SK-N-SH (cell line): Measurements from ENCODE around the gene LSM7. TPM values are rescaled to one million over a fixed set of nuclear protein-coding genes. Genes with fewer than 3 reads are reported as not detected.

Experiments
- CTCF ChIA-PET: fragments of 300-600, 350-600 bp; formaldehyde crosslinking; extraction: SDS; loops from one replicate; lab custom pipeline; 2021; lab: Yijun Ruan, JAX
- POLR2A ChIA-PET: fragments of 350-600 bp; sonication (Branson Sonifier 250); formaldehyde crosslinking; extraction: SDS; loops from one replicate; lab custom pipeline; 2020; ENCODE audit warnings: antibody characterized with exemption, inconsistent platforms; lab: Yijun Ruan, JAX
- DNase-seq: peaks from one replicate; pipeline ENCODE4 v3.0.0; 2012
- H2AFZ ChIP-seq: fragments of 200-600 bp; sonication (generic); 2 replicates; pipeline ENCODE4 v1.8.1; 2016; ENCODE audit warnings: antibody characterized with exemption, mild to moderate bottlenecking, low read depth
- H3F3A ChIP-seq: fragments of 200-600 bp; sonication (generic); replicated peaks from 2 replicates; pipeline ENCODE3; 2016; ENCODE audit warnings: antibody characterized with exemption, mild to moderate bottlenecking; ENCODE audit not compliant: insufficient read depth
- H3K27ac ChIP-seq, 2 experiments: fragments of 200-500 bp in 1 of 2; fragments of 200-600 bp in 1 of 2; sonication (Bioruptor generic) in 1 of 2; sonication (generic), shearing (Covaris generic) in 1 of 2; 2 replicates each; pipeline versions ENCODE4 v1.5.1 to v1.6.1; 2014 to 2016; ENCODE audit warnings: low read depth in 2 of 2, inconsistent platforms in 1 of 2, low read length in 1 of 2, mild to moderate bottlenecking in 1 of 2, mixed read lengths in 1 of 2
- H3K27me3 ChIP-seq: fragments of 200-600 bp; sonication (generic), shearing (Covaris generic); 2 replicates; pipeline ENCODE4 v1.6.1; 2016; ENCODE audit warnings: mixed run types; ENCODE audit not compliant: insufficient read depth
- H3K36me3 ChIP-seq, 2 experiments: fragments of 200-500 bp in 1 of 2; fragments of 200-600 bp in 1 of 2; sonication (Bioruptor generic) in 1 of 2; sonication (generic) in 1 of 2; replicated peaks in 1 of 2; 2 replicates each; pipeline versions ENCODE3 to v1.5.1; 2014 to 2016; ENCODE audit warnings: low read length in 1 of 2, mild to moderate bottlenecking in 1 of 2; ENCODE audit not compliant: insufficient read depth in 2 of 2, control insufficient read depth in 1 of 2
- H3K4me1 ChIP-seq, 2 experiments: fragments of 200-500 bp in 1 of 2; fragments of 200-600 bp in 1 of 2; sonication (Bioruptor generic) in 1 of 2; sonication (generic), shearing (Covaris generic) in 1 of 2; 2 replicates each; pipeline versions ENCODE4 v1.5.1 to v1.6.1; 2014 to 2016; ENCODE audit warnings: low read depth in 1 of 2, low read length in 1 of 2, mixed run types in 1 of 2; ENCODE audit not compliant: insufficient read depth in 2 of 2, control insufficient read depth in 1 of 2
- H3K4me2 ChIP-seq: fragments of 200-600 bp; sonication (generic), shearing (Covaris generic); 2 replicates; pipeline ENCODE4 v1.6.1; 2017; ENCODE audit warnings: mixed run types
- H3K4me3 ChIP-seq, 2 experiments: fragments of 200-500 bp in 1 of 2; fragments of 200-600 bp in 1 of 2; sonication (Bioruptor generic) in 1 of 2; sonication (generic), shearing (Covaris generic) in 1 of 2; 2 replicates each; pipeline versions ENCODE4 v1.5.1 to v1.8.1; 2014 to 2016; ENCODE audit warnings: low read depth in 2 of 2, inconsistent platforms in 1 of 2, low read length in 1 of 2, mild to moderate bottlenecking in 1 of 2, mixed read lengths in 1 of 2, moderate library complexity in 1 of 2
- H3K79me2 ChIP-seq: fragments of 200-600 bp; sonication (generic); 2 replicates; pipeline ENCODE4 v1.8.1; 2017; ENCODE audit warnings: mild to moderate bottlenecking; ENCODE audit not compliant: insufficient read depth
- H3K9ac ChIP-seq: fragments of 200-600 bp; sonication (generic); 2 replicates; pipeline ENCODE4 v1.6.1; 2017; ENCODE audit warnings: mixed run types
- H3K9me2 ChIP-seq: fragments of 200-600 bp; sonication (generic); 2 replicates; pipeline ENCODE4 v1.6.1; 2017; ENCODE audit warnings: mixed run types
- H3K9me3 ChIP-seq: fragments of 200-600 bp; sonication (generic); 2 replicates; pipeline ENCODE4 v1.6.1; 2017; ENCODE audit warnings: mixed run types, mild to moderate bottlenecking, moderate library complexity
- H4K20me1 ChIP-seq: fragments of 200-600 bp; sonication (generic); 2 replicates; pipeline ENCODE4 v1.6.1; 2017; ENCODE audit warnings: mild to moderate bottlenecking, mixed run types; ENCODE audit not compliant: insufficient read depth
- CHD2 ChIP-seq: fragments of 150-350 bp; IDR thresholded peaks from 2 replicates; pipeline ENCODE4 v1.6.1; 2018; ENCODE audit warnings: low read length; ENCODE audit not compliant: partially characterized antibody
- CTCF ChIP-seq: fragments of 200-600 bp; sonication (generic); IDR thresholded peaks from 2 replicates; pipeline ENCODE4 v1.6.1; 2017; ENCODE audit warnings: antibody characterized with exemption, mild to moderate bottlenecking, moderate library complexity
- FOXM1 ChIP-seq: IDR thresholded peaks from 2 replicates; pipeline ENCODE4 v1.4.0; 2012; ENCODE audit warnings: low read depth, mild to moderate bottlenecking
- GATA2 ChIP-seq: sonication (generic); formaldehyde crosslinking; IDR thresholded peaks from 2 replicates; pipeline ENCODE4 v1.5.0; 2020; ENCODE audit warnings: mild to moderate bottlenecking, missing genetic modification reagents
- MAX ChIP-seq: IDR thresholded peaks from 2 replicates; pipeline ENCODE4 v1.4.0; 2012; ENCODE audit warnings: low read depth
- NRF1 ChIP-seq: IDR thresholded peaks from 2 replicates; pipeline ENCODE4 v1.6.1; 2012; ENCODE audit warnings: low read depth, mild to moderate bottlenecking, low read length
- PBX3 ChIP-seq: IDR thresholded peaks from 2 replicates; pipeline ENCODE4; 2012
- RCOR1 ChIP-seq: fragments of 150-350 bp; IDR thresholded peaks from 2 replicates; pipeline ENCODE4 v1.6.1; 2017; ENCODE audit warnings: antibody characterized with exemption, low read length
- REST ChIP-seq: IDR thresholded peaks from 2 replicates; pipeline ENCODE4 v1.6.1; 2012; ENCODE audit warnings: mild to moderate bottlenecking, low read depth, low read length, moderate library complexity
- RXRA ChIP-seq: IDR thresholded peaks from 2 replicates; pipeline ENCODE4 v1.4.0; 2012; ENCODE audit warnings: low read depth, mild to moderate bottlenecking, borderline replicate concordance
- TAF1 ChIP-seq: IDR thresholded peaks from 2 replicates; pipeline ENCODE4 v1.6.1; 2012; ENCODE audit warnings: low read depth, mild to moderate bottlenecking, low read length, moderate library complexity, borderline replicate concordance
- TEAD4 ChIP-seq: IDR thresholded peaks from 2 replicates; pipeline ENCODE4 v1.4.0; 2012; ENCODE audit warnings: mild to moderate bottlenecking, borderline replicate concordance; ENCODE audit not compliant: insufficient read depth
- YY1 ChIP-seq: IDR thresholded peaks from 2 replicates; pipeline ENCODE4 v1.4.0; 2012; ENCODE audit warnings: low read depth, mild to moderate bottlenecking
- ZBTB33 ChIP-seq: IDR thresholded peaks from 2 replicates; pipeline ENCODE4 v1.4.0; 2012; ENCODE audit warnings: low read depth, borderline replicate concordance
- WGBS: methylation state at CpG from one replicate; pipeline ENCODE4 v1.1.6; 2017; ENCODE audit warnings: low lambda C conversion rate; 5-methylcytosine and 5-hydroxymethylcytosine counted together
- polyA plus RNA-seq, 3 experiments: library from polyadenylated mRNA; depleted of rRNA; stranded (reverse); fragments of >200 nt; gene quantifications; 2 replicates each; pipeline ENCODE4 v1.2.3, GENCODE V29; 2012

LSM7 gene
- polyA plus RNA-seq, 1 of the 3 experiments (the other 2 are of a cell fraction): 1,193 TPM

GRCh38 chr19:2353159-2353886, 24.9 kb upstream of the LSM7 start (continued):
- TF ChIP-seq CTCF (no peak), NRF1 (no peak), YY1 (no peak), PBX3 (no peak), MAX (no peak), TAF1 (no peak)
- TF ChIP-seq, all 33 proteins: peak for 0

GRCh38 chr19:2352121-2352520, 23.7 kb upstream of the LSM7 start:
- no peak overlapping the region for H3K4me3 ChIP-seq
- ChIA-PET CTCF (interaction anchor here (0.6 to 1.1 kb wide), 2 partner anchors 36 to 42 kb away, joined by 3 read pairs; no protein-coding TSS in a partner anchor), POLR2A (no interaction called here)
- H3K9ac ChIP-seq: no peak overlapping the region
- H3K9me2 ChIP-seq: no peaks in the 10 kb centered on the region
- no peak overlapping the region for H2AFZ ChIP-seq
- peaks cover 0 to 10% of the 10 kb centered on the region in 2 experiments; a peak in 1 of 4 replicates for H3K4me1 ChIP-seq
- H3K79me2 ChIP-seq: no peaks in the 10 kb centered on the region
- no peak overlapping the region for H3K4me2 ChIP-seq
- no peak overlapping the region for H3K27ac ChIP-seq
- no peaks in the 10 kb centered on the region for H4K20me1 ChIP-seq
- TF ChIP-seq REST (no peak), TEAD4 (no peak), RXRA (no peak), FOXM1 (no peak), CHD2 (no peak), MAX (no peak), GATA2 (CRISPR knock-in tag) (no peak), ZBTB33 (no peak), CTCF (no peak), RCOR1 (no peak)
- H3K36me3 ChIP-seq: peaks cover 0 to 5% of the 10 kb centered on the region in 2 experiments
- H3K27me3 ChIP-seq: no peaks in the 10 kb centered on the region
- DNase-seq: no peak
- 96% methylated on average over 8 of the region's 24 CpGs for WGBS
- no peaks in the 10 kb centered on the region for H3K9me3 ChIP-seq
- no peaks in the 10 kb centered on the region for H3F3A ChIP-seq
